Activated CD4-positive, alpha-beta T cell treated with anti-CD3 and anti-CD28 coated beads for 1 hour (primary cell): ENCODE measurements around the gene SLC22A16.

Experiments
- DNase-seq: peaks from one replicate; pipeline ENCODE4 v3.0.0-alpha.2; 2020

Gene SLC22A16

DNA sequence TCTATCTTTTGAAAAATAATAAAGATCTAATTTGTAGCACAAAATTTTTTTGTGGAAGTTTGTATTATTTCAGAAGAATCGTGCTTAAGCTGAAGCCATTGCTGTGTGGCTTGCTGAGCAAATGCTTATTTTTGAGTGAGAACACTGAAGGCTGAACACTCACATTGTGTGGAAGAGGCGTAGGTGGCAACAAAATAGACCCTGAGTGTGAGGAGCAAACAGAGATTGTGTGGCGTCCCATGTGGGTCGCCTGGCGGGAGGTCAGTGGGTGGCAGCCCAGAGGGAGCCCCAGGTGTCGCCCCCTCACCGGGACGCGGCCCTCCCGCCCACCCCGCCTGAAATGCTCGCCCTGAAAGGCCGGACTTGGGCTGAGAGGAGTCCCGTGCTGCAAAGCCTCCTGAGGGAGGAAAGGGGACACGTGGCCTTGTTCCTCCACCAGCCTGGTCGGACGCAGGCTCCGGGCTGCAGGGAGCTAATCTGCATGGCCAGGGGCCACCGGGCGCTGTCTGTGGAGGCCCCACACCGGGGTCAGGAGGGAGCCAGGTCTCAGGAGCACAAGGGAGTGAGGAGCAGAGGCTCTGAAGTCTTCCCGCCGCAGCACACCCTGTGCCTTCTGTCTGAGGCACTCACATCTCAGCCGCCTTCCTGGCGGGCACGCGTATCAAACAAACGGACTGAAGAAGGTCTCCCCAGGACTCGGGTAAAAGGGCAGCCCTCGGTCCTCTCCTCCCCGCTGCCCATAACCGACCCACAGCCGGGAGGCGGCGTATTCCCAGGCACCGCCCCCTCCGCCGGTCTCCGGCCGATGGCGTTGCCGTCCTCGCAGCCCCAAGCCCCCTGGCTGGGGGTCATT lies 77.0 kb downstream of the SLC22A16 start:
- no peak for DNase-seq

DNA sequence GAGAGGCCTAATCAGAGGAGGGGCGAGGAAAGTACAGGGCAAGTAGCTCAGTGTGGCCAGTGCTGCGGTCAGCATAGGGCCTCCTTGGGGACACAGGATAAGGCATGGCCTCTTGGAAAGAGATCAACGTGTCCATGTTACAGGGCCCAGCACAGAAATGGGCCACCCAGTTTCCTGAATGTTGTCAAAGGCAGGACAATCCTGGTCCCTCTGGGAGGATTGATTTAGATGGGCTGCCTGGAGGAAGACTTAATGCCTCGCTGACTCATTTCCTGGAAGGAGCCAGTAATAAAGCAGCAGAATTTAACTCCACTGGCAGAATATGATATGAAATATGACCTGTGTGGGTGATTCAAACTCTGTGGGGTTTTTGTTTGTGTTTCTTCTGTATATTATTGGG lies 77.6 kb downstream of the SLC22A16 start:
- no peak for DNase-seq

DNA sequence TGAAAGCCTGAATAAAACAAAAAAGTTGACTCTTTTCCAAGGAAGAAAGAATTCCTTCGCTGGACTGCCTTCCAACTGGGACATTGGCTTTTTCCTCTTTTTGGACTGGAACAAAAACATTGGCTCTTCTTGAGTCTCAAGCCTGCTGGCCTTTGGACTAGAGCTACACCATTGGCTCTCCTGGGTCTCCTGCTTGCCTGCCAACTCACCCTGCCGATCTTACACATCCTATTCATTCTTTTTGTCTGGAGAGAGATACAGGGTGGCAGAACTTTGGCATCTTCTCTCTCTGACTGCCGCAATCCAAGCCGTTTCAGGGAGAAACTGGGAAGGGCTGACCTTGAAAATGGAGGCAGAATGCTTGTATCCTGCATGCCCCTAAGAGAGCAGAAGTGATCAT lies 81.2 kb downstream of the SLC22A16 start:
- no peak for DNase-seq

DNA sequence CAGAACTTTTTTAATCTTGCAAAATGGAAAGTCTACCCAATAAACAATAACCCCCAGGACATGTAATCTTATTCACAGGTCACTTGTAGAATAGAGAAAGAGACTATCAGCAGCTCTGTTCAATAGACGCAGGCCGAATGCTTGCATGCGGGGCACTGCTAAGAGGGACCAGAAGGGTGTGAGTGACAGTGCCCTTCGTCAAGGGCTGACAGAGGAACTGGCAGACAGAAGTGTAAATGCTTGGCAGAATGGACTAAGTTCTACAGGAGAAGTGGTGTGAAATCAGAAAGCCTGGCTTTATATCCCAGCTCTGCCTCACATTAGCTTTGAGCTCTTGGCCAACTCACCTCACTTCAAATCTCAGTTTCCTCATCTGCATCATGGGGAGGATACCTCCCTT lies 82.0 kb downstream of the SLC22A16 start:
- no peak for DNase-seq

DNA sequence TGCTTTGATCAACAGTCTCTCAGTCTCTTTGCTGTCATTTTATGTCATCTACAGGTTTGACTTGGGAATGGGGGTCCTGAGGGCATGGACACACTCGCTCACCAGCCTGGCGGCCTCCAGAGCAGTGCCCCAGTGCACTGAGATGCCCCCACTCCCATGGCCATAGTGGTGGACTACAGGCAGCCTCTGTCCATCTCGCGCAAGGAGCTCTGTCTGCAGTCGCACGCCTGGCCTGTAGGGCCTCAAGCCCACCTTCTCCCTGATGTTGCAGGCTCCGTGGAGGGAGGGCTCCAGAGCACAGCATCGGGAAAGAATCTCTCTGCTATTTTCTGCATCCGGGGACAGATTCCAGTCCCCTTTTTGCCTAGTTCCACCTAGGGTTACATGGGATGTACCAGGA lies 83.7 kb downstream of the SLC22A16 start:
- no peak for DNase-seq

DNA sequence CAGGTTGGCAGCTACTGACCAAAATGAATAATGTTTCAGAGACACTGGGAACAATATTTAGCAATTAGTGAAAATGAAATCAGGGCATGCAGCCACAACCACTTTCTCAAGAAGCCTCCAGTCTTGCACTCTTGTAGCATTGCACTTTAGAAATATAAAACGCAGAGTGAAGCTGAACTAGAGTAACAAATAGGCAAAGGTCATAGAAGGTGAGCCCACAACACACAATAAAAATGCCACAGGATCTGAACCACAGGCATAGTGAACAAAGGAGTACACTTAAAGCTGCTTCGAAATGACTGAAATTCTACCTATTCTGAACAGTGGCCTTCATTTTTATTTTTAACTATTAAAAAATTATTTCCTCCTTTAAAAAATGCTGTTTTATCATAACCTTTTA lies 86.0 kb downstream of the SLC22A16 start:
- no peak for DNase-seq

DNA sequence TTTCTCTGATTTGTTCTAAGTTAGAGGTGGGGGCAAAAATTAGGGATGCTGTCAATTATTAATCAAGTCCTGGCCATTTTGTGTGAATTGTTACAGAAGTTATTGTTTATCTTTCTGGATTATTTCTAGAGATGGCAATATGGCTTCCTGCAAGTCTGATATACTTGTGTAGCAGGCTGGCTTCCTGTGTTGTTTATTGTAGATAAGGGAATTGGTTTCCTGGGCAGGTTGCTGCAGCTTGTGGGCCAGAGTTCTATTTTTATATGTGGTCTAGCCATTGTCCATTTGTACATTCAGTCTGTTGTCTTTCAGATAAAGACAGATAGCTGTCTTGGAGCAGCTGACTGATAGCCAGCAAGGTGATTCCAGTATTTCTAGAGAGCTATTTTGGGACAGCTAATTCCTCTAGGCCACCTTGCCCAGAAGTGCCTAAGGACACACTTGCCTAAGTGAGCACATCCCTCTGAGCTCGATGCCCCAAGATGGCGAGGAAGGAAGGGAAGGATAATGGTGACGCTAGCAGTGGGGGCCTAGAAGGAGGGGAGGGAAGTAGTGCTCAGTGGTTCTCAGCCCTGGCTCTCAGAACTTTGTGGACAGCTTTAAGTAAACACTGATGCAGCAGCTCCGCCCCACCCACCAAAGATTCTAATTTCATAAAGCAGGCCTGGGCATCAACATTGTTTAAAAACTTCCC lies 86.6 kb downstream of the SLC22A16 start:
- no peak for DNase-seq

DNA sequence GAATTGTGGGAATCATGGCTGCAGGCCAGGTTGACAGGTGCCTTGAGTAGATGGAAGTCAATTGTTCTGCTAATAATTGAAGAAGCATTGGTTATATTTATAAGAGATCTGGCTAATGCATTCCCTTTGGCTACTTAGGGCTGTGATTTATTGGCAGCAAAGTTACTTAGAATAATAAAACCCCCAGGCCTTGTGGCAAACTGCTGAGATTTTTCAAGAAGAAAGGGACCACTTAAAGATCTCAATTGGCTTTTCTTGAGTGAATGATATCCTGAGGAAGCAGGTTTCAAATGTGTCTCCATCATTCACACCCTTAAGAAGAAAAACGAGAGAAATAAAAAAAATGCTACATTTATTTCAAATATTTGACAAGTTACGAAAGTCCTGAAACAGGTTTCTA lies 88.4 kb downstream of the SLC22A16 start:
- DNase-seq: no peak

DNA sequence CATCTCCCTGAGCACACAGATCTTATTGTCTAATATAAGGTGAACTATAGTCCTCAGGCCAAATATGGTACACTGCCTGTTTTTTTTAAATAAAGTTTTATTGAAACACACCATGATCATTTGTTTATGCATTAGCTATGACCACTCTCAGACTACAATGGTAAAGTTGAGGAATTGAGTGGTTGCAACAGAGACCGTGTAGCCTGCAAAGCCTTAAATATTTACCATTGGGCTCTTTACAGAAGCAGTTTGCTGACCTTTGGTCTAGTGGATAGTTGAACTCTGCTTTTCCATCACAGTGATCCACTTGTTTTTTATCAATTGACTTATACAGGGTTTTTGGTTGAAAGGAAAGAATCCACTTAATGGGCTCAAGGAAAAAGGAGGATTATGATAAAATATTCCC lies 91.0 kb downstream of the SLC22A16 start:
- no peak for DNase-seq

DNA sequence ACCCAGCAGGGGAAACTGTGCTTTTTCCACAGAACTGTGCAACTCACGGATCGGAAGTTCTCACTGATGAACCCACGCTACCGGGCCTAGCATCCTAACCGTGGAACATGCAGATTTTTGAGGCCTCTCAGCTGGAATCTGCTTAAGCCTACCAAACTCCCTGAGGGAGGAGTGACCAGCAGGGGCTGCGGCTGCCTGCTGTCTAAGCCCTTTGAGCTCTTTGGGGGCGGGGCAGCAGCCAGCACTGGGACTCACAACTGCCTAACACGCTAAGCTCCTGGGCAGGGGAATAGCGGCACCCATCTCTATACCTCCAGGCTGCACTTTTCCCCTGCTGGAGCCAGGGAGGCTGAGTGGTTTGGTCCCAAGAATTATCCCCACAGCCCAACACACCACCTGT lies 97.9 kb downstream of the SLC22A16 start:
- DNase-seq: no peak
